Ureter (tissue), 1 donor: ENCODE measurements around the gene RNF151. TPM values are rescaled to one million over a fixed set of nuclear protein-coding genes. Genes with fewer than 3 reads are reported as not detected.
"Not testable (repeated sequence)": the region's sequence is repeated elsewhere in the genome, so short reads cannot be mapped to it uniquely, and the experiment has no call there.

Experiments
- DNase-seq: peaks from one replicate; pipeline ENCODE4 v3.0.0-alpha.2; 2020; ENCODE audit warnings: low spot score
- total RNA-seq: library from RNA; stranded (reverse); gene quantifications from one replicate; pipeline ENCODE4 v1.2.4, GENCODE V29; 2023
- donor health status: DM: yes; HTN: yes; CAD: no.

RNF151 gene
- total RNA-seq, 1 donor from 2014 or later, result not detected

DNA sequence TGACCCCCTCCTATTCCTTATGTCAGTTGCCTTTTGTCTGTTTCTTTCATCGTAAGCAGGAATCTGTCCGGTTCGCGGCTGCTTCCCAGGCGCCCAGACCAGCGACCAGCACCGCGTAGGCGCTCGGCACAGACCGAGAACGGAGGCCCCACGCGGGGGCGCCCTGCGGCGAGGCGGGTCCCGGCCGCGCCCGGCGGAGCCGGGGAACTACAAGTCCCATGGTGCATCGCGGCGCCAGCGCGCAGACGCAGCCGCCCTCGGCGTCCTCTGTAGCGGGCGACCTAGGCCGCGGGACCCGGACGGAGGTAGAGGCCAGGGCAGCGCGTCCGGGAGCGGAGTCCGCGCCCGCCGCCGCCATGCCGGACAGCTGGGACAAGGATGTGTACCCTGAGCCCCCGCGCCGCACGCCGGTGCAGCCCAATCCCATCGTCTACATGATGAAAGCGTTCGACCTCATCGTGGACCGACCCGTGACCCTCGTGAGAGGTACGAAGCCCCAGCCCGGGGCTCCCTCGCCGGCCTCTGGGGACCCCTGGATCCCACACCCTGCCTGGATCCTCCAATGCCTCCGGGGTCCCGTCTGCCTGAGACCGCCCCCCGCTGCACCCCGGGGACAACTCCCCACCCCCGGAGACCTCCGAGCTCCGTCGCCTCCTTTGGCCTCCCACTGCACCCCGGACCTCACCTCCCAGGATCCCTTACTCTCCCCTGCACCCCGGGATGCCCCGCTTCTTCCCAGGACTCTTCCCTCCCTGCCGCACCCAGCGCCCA is 7.2 kb upstream of the RNF151 start, which contains the start of gene NDUFB10:
NDUFB10 (plus strand) TSS at position 270 of the 771 bp plus-strand sequence; CDS start at position 357, 87 bp downstream.
- DNase-seq, result peak; percentile 91

- no peak for DNase-seq
Measured at GRCh38 chr16:1960665-1961630, 5.7 kb upstream of the RNF151 start.

DNA sequence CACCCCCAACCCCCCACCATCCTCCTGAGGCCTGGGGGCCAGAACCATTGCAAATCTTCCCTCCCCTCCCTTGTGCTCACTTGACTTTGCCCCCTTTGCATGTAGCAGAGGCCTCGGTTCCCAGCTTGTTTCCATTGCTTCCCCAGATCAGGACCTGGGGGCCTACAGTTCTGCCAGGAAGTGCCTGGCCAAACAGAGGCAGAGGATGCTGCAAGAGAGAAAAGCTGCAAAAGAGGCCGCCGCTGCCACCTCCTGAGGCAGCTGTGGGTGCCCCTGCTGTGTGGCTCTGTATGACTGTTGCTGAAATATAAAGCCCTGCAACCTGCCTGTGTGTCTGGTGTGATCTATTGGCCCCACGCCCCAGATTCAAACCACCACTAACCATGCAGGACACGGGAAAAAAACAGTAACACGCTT is 5.0 kb upstream of the RNF151 start:
- no peak for DNase-seq

DNA sequence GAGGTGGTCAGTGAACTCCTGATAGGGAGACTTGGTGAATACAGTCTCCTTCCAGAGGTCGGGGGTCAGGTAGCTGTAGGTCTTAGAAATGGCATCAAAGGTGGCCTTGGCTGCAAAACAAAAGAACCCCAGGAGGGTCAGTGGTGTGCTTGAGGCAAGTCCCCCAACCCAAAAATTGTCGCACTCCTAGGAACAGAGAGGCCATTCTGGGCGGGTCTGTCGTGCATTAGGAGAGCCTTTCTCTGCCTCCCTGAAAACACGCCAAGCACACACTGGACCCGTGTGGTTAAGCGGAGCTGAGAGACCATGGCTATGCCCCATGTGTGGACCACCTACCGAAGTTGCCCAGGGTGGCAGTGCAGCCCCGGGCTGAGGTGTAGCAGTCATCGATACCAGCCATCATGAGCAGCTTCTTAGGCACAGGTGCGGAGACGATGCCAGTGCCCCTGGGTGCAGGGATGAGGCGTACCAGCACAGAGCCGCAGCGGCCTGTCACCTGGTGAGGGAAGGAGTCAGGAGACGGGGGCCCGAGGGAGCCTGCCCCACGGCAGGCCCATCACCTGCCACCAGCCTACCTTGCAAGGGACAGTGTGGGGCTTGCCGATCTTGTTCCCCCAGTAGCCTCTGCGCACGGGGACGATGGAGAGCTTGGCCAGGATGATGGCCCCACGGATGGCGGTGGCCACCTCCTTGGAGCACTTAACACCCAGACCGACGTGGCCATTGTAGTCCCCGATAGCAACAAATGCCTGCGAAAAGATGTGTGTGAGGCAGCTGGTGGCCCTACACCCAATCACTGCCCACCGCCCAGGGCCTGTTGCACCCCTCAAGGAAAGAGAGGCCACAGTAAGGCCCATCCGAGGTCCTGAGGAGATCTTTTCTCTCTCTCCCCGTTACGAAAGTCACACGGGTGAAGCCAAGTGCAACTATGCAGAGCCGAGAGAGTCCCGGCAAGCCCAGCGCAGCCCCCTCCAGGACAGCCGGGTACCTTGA is 4.2 kb upstream of the RNF151 start:
- not testable (repeated sequence) for DNase-seq

- DNase-seq, result no peak
Measured at GRCh38 chr16:1963806-1964505, 2.7 kb upstream of the RNF151 start.

- DNase-seq, result peak; percentile 99
Measured at GRCh38 chr16:1964506-1965395, 1.9 kb upstream of the RNF151 start, which contains the start of gene RPS2. RPS2 (minus strand) TSS chr16:1964826; CDS start chr16:1964625, 201 bp downstream.

- DNase-seq, result no peak
Measured at GRCh38 chr16:1965396-1966001, 1.2 kb upstream of the RNF151 start.

DNA sequence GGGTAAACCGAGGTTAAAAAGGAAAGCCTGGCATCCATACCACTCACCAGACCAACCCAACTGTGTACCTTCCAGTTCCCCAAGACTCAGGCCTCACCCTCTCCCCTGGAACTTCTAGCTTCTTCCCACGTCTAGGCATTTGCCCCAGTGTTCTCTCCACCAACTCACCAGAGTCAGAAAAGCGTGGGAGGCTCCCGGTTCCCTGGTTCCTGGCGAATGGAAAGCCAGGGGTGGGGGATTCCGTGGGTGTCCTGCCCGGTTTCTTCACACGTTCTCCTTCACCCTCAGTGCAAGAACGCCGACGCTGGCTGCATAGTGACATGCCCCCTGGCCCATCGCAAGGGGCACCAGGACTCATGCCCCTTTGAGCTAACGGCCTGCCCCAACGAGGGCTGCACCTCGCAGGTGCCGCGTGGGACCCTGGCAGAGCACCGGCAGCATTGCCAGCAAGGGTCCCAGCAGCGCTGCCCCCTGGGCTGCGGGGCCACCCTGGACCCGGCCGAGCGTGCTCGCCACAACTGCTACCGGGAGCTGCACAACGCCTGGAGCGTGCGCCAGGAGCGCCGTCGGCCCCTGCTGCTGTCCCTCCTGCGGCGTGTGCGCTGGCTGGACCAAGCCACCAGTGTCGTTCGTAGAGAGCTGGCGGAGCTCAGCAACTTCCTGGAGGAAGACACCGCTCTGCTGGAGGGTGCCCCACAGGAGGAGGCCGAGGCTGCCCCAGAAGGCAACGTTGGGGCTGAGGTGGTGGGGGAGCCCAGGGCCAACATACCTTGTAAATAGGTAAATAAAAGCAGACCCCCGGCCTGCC is 1.7 kb downstream of the RNF151 start:
- no peak for DNase-seq

DNA sequence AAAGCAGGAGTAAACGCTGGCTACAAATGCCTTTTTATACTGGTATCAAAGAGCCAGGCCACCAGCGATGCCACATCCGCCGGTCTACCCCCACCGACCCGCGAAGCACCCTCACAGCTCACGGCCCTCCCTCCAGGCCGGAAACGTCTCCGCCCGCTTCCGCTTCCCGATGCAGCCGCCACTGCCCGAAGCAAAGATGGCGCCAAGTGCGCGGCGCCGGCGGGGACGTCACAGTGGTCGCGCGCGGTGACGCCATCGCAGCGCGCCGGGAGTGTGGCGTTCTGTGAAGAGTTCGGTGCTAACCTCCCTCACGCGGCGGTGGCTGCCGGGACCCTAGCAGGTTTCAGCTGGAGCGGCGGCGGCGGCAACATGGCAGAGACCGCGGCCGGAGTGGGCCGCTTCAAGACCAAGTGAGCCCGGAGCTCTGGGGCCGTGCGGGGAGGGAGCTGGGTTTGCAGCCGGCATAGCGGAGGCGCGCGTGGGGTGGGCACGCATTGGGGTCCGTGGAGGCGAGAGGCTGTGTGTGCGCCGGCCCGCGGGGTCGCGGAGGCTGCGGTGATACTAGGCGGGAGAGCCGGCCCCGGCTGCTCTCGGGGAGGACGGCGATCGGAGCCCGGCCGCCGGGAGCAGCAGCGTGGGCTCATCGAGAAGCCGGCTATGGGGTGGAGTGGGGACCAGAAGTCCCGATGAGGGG is 5.3 kb downstream of the RNF151 start, which contains the start of gene TBL3:
TBL3 (plus strand) TSS at position 258 of the 694 bp plus-strand sequence; CDS start at position 370, 112 bp downstream.
- DNase-seq, result peak; percentile 96

DNA sequence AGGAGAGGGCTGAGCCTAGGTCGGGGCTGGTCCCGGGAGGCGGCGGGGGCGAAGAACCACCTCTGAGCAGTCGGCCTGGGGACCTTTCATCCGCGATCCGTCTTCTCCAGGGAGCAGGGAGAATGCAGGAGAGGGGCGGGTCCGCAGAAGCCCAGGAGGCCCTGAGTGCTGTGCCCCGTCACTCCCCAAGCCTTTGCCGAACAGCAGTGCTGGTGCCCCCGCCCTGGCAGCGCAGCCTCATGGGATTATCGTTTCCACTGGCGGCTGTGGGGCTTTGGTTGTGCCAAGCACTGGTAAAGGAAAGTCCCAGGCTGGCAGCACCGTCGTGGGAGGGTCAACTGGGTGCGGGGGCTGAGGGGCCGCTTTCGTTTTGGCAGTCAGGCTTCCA is 5.8 kb downstream of the RNF151 start:
- no peak for DNase-seq

DNA sequence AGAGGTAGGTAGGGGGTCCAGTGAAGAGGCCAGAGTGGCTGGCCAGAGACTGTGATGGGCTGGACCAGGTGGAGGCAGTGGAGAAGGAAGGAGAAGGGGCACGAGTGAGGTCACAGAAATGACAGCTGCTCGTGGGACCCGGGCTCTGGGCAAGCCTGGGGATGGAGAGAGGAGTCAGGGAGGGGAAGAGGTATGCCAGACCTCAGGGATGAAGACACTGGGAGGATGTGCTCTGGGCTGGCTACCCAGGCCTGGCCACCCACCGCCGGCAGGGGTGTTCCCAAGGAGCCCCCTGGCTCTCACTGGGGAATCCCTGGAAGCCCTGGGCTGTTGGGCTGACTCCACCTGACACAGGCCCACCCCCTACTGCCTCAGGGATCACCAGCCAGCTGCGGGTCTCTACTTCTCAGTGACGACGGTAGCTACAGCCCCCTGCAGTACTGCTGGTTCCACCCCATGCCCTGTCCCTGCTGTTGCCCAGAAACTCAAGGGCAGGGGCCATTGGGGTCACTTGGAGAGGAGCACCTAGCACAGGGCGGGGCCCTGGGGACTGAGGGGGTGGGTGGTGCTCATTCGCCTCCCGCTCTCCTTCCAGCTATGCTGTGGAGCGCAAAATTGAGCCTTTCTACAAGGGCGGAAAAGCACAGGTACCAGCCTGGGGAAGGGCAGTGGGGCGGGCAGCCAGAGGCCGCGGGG is 7.0 kb downstream of the RNF151 start:
- DNase-seq, result no peak

GRCh38 chr16:1974157-1975070 is 7.8 kb downstream of the RNF151 start:
- DNase-seq, result no peak

GRCh38 chr16:1975432-1976215 is 9.0 kb downstream of the RNF151 start:
- DNase-seq, result no peak

DNA sequence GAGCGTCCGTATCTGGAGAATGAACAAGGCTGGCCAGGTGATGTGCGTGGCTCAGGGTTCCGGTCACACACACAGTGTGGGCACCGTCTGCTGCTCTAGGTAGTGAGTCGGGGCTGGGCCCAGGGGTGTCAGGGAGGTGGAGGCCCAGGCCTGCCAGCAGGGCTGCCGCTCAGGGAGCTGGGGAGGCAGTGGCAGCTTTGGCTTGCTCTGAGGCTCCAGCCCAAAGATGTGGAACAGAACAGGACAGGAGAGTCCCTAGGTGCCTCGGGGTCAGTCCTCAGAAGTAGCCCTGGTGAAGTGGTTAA is 9.5 kb downstream of the RNF151 start:
- no peak for DNase-seq
